NCI-H1930 (cell line): ENCODE data around the gene HOXB1.
A peak's percentile ranks its signal among the peaks of the same experiment; 100 is the strongest.
"Not testable (repeated sequence)": the region's sequence is repeated elsewhere in the genome, so short reads cannot be mapped to it uniquely, and the experiment has no call there.

Source experiments
- DNase-seq, 2 experiments: peaks; one replicate each; lab custom pipeline; 2025; lab: John Stamatoyannopoulos, UW

HOXB1 gene

DNA sequence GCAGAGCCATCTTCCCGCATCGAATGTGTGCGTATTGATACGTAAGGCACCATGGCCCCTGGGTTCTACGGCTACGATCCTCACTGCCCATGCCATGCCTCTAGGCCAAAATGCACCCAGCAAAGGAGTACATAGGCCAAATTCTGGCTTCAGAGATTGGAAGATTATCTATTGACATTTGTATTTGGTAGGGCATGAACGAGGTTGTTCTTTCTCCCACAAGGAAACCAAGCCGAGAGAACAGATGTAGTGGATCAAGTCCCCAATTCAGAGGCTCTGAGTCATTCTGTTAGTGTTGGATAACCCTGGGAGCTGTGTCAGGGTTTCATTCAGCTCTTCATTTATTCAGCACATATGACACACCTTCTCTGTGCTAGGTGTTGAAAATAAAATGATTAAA is 36.5 kb downstream of the HOXB1 start:
- DNase-seq = no peak

DNA sequence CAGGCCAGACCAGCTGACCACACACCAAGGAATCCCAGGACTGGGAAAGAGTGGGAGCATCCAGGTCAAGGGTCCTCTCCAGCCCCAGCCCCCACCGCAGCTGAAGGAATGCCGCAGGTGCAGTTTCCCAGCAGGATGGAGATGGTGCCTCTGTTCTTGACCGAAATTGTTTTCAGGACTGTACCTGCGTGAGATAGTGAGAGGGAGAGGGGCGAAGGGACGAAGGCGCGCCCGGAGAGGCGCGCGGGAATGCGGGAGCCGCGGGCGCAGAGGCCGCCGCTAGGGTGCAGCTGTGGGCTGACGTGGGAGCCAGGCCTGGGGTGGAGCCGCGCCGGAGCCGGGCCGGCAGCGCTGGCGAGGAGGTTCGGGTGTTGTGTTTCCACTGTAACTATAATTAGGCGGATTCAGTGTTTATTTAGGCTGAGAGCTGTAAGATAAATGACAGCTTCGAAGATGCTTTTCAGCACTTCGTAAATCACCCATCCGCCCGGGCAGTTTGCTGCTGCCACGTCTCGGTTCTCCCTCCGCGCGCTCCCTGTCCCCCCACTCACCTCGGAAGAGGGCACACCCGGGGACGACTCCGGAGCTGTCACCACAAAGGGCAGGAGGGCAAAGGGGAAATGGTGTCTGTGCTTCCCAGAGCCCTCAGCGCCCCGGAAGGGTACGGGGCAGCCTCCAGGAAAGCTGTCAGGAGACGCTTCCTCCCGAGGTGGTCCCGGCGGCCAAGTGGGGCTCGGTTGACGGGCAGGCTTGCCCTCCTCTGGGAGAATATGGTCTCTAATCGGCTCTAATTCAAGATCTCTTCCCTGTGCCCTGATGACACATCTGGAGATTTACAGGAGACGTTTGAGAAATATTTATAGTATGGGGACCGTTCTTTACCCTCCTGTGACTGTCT is 38.2 kb downstream of the HOXB1 start:
- DNase-seq = peak in 1 of 2 experiments; percentile 40

DNA sequence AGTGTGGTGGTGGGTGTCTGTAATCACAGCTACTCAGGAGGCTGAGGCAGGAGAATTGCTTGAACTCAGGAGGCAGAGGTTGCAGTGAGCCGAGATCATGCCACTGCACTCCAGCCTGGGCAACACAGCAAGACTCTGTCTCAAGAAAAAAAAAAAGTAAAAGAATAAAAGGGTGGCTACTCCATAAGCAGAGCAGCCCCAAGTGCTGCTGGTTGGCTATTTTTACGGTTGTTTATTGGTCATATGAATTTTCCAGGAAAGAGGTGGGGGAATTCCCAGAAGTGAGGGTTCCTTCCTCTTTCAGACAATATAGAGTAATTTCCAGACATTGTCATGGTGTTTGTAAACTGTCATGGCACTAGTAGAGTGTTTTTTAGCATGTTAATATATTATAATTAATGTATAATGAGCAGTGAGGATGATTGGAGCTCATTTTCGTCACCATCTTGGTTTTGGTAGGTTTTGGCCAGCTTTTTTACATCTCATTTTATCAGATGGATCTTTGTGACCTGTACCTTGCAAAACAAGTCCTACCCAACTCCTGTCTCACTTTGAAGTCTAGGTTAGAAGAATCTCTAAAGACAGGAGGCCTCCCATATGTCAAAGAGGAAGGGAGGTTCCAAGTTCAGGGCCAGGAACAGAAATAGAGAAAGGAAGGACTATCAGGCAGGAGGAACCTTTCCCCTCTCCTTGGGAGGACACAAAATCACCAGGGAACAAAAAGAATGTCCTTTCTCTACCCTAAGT is 39.1 kb downstream of the HOXB1 start:
- DNase-seq = no peak

DNA sequence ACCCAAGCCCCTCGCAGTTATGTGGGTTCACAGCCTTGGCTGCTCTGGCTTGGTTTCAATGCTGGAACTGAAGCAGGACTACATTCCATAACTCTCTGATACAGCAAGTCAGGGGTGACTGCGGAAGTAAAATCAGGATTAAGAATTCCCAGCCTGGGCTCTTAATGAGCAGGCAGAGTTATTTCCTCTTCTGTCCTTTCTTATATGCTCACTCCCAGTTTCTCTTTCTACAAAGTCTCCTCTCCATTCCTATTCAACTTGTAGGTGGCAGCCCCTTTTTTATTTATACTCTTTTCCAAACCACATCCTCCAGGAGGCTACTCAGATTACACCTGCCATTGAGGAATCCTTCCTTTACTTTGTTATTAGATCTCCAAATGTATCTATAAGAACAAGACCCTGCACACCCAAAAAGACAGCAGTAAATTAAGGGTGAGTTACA is 40.3 kb downstream of the HOXB1 start:
- DNase-seq = no peak

DNA sequence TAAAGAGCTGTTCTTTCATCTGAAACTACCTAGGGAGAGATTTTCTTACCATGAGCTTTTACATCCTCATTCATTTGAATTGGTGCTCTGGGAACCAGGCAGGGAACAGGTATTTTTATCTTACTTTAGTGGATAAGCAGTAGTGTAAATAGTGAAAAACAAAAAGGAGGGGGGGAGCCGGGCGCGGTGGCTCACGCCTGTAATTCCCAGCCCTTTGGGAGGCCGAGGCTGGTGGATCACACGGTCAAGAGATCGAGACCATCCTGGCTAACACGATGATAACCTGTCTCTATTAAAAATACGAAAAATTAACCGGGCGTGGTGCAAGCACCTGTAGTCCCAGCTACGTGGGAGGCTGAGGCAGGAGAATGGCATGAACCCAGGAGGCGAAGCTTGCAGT is 41.0 kb downstream of the HOXB1 start:
- no peak for DNase-seq

DNA sequence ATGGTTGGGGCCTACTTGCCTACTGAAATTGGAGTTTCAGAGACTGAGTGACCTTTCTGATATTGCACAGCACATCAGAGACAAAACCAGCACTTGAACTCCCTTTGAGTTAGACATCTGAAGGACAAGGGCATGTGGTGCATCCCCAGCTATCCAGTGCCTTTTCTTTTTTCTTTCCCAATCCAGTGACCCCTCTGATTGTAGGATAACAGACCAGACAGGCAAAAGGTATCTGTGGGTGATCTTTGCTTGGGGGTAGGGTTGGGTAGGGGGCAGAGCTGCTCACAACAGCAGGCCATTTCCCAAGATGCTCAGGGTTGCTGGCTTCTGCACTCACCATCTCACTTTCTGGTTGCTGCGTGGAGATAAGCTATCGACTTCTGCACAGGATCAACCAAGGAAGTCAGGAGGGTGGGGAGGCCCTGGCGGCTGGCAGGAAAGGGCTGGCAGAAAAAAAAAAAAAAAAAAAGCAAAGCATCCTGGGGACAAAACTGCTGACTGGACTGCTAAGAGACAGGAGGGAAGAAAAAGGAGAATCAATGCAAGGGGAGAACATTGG is 42.2 kb downstream of the HOXB1 start:
- no peak for DNase-seq

DNA sequence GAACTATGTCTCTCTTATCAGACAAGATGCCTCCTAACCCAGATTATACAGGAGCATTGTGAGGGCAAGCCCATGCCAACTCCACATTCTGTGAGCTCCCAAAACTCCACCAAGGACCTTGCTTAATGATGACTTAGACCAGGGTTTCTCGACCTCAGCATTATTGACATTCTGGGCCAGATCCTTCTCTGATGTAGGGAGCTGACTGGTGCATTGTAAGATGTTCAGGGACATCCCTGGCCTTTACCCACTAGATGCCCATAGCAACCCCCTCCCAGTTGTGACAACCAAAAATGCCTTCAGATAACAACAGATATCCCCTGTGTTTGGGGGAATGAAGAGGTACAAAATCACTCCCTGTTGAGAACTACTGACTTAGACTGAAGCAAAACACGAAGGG is 43.6 kb downstream of the HOXB1 start:
- no peak for DNase-seq

DNA sequence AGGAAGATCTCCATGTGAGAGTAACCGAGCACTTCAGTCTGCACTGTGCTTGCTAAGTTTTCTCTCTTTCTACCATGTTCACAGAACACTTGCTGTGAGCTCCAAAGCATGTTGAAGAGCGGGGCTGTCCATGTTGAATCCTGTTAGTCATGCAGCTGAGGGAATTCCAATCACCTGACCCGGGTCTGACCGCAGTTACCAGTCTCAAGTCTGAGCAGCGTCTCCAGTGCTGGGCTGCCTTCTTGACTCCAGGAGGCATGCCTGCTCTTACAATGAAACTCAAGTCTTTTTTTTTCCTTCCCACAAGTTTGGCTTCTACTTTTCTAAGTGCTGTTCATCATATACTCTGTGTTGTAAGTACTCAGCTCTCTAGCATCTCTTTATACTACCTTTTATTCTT is 44.3 kb downstream of the HOXB1 start:
- DNase-seq = no peak

DNA sequence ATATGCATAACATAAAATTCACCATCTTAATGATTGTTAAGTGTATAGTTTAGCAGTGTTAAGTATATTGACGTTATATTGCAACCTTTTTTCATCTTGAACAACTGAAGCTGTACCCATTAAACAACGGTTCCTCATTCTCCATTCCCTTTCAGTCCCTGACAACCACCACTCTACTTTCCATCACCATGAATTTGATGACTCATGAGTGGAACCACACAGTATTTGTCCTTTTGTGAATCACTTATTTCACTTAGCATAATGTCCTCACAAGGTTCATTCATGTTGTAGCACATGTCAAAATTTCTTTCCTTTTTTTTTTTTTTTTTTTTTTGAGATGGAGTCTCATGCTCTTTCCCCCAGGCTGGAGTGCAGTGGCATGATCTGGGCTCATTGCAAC is 46.0 kb downstream of the HOXB1 start:
- DNase-seq = no peak

DNA sequence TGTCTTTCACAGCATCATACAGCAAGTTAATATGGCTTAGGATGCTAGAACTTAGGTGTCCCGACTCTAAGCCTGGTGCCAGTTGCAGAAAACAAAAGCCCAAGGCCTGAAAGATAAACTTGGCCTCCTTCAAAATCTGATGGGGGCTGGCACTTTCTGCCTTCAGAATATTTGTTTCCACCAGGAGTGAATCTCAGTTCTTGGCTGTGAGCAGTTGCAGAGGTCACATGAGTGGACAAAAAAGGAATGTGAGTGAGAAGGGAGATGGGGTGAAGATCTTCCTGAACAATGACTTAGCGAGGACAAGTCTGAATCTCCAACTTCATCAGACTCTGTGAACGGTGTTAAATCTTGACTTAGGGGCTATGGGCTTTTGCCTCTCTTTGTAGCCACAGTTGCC is 46.6 kb downstream of the HOXB1 start:
- DNase-seq = no peak

DNA sequence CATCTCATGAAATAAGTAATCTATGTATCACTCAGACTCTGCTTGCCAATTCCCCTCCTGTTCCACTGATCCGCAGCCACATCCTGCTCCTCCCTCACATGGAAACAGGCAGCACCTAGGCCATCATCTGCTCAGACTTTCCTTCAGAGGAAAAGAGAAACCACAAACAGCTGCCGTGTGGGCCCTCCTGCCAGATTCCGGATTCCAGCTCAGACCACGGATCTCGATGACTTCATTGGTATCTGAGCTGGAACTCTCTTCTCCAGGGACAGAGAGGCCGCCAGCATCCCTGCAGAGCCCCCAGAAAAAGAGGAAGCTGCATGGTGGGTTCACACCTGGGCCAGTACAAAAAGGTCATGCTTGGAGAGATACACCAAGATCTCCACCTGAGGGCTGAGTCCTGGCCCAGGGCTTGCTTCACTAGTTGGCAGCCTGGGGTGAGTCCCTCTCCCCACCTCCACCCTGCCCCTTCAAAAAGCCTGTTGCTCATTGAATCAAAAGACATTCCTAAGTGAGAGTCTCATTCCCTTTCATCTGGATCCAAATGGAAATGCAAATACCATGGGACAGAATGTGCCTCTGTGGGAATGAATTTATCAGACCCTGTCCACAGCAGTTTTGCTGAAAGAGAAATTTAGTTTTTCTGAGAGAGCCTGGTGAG is 47.2 kb downstream of the HOXB1 start:
- no peak for DNase-seq

DNA sequence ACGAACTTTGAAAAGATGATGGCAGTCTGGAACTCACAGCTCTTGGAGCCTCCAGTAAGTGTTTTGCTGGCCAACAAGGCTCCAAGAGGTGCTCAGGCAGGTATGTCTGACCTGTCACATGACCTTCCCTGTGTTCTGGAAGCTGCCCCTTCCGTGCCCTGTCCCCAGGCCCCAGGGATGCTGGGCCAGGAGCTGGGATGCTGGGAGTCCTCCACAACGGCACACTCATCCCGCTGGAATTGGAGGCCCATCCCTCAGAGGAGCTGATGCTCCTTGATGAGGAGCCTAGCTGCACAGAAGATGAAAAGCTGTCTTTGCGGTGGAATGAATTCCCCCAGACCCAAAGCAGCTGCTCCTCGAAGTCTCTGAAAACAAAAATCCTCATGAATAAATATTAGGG is 47.8 kb downstream of the HOXB1 start:
- no peak for DNase-seq

DNA sequence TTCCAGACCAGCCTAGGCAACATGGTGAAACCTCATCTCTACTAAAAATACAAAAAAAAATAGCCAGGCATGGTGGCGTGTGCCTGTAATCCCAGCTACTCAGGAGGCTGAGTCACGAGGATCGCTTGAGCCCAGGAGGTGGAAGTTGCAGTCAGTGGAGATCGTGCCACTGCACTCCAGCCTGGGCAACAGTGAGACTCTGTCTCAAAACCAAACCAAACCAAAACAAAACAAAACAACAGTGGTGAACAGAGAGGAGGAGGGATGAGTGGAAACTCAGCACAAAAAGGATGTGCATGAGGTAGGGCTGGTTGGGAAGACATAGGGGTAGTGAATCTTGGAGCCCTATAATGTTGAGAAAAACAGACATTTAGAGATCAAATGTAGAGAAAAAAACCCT is 48.5 kb downstream of the HOXB1 start:
- DNase-seq = not testable (repeated sequence)

DNA sequence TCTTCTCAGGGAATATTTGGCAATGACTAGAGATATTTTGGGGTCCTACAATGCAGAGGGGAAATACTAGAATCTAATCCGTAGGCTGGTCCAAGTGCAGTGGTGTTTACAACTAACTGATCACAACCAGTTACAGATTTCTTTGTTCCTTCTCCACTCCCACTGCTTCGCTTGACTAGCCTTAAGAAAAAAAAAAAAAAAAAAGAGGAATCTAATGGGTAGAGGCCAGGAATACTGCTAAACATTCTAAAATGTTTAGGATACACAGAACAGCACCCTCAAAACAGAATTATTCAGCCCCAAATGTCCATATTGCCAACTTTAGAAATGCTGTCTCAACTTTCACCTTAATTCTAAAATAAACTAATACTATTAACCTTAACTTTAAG is 51.8 kb downstream of the HOXB1 start:
- no peak for DNase-seq
